MCF 10A (cell line): Measurements from ENCODE around the gene FIGN. TPM values are rescaled to one million over a fixed set of nuclear protein-coding genes. Genes with fewer than 3 reads are reported as not detected.

Source experiments
- BruUV-seq: library from RNA; stranded (reverse); fragments of 400-500 nt; replicated peaks from 2 replicates; lab custom pipeline; 2021; lab: Mats Ljungman, UMichigan
- CTCF ChIA-PET: fragments of 300-600 bp; sonication (Branson Sonifier 250); formaldehyde crosslinking; extraction: SDS; loops from one replicate; lab custom pipeline; 2021; ENCODE audit warnings: antibody characterized with exemption, inconsistent platforms; lab: Yijun Ruan, JAX
- POLR2A ChIA-PET: fragments of 300-600, 350-650 bp; sonication (Branson Sonifier 250); formaldehyde crosslinking; extraction: SDS; loops from one replicate; lab custom pipeline; 2020; ENCODE audit warnings: antibody characterized with exemption, inconsistent platforms; lab: Yijun Ruan, JAX
- DNase-seq: peaks from one replicate; pipeline ENCODE4 v3.0.0-alpha.2; 2018; ENCODE audit not compliant: unreplicated experiment
- H3K27ac Mint-ChIP-seq: one replicate; pipeline ENCODE4 v1.8.0; 2022; ENCODE audit warnings: mild to moderate bottlenecking, low read depth, mixed read lengths; ENCODE audit not compliant: unreplicated experiment
- H3K27me3 Mint-ChIP-seq: one replicate; pipeline ENCODE4 v1.8.0; 2022; ENCODE audit warnings: mixed read lengths; ENCODE audit not compliant: insufficient read depth, unreplicated experiment
- H3K36me3 Mint-ChIP-seq: one replicate; pipeline ENCODE4 v1.8.0; 2022; ENCODE audit warnings: mild to moderate bottlenecking, moderate library complexity, mixed read lengths; ENCODE audit not compliant: insufficient read depth, unreplicated experiment
- H3K4me1 Mint-ChIP-seq: one replicate; pipeline ENCODE4 v1.8.0; 2022; ENCODE audit warnings: mixed read lengths; ENCODE audit not compliant: insufficient read depth, unreplicated experiment
- H3K4me3 Mint-ChIP-seq: one replicate; pipeline ENCODE4 v1.8.0; 2022; ENCODE audit warnings: mild to moderate bottlenecking, moderate library complexity, mixed read lengths; ENCODE audit not compliant: unreplicated experiment
- H3K9me3 Mint-ChIP-seq: one replicate; pipeline ENCODE4 v1.8.0; 2022; ENCODE audit warnings: mixed read lengths; ENCODE audit not compliant: unreplicated experiment
- CTCF ChIP-seq: fragments of 200-600 bp; IDR thresholded peaks from one replicate; pipeline ENCODE4 v1.8.0; 2022; ENCODE audit warnings: antibody characterized with exemption, mild to moderate bottlenecking; ENCODE audit not compliant: unreplicated experiment
- intact Hi-C: fragments of 100-400 bp; cut with micrococcal nuclease; formaldehyde crosslinking; loops from 2 replicates; pipeline ENCODE4 v1.14.1; 2022
- total RNA-seq: library from RNA; stranded (reverse); gene quantifications from 2 replicates; pipeline ENCODE4 v1.2.3, GENCODE V29; 2022

The FIGN gene
- total RNA-seq, 1 experiment from 2014 or later: 11.7 TPM

- H3K36me3 Mint-ChIP-seq: peaks cover 10% of the 10 kb centered on the region
- H3K4me1 Mint-ChIP-seq: peaks cover 22% of the 10 kb centered on the region
- CTCF ChIA-PET: interaction anchor here (0.6 to 0.9 kb wide), 6 partner anchors 14 to 393 kb away, joined by 3 to 9 read pairs (median 4); no protein-coding TSS in a partner anchor
- intact Hi-C loops: loop anchor here (2.0 to 10.0 kb wide), 8 partner anchors 45 to 698 kb away; no protein-coding TSS in a partner anchor
- POLR2A ChIA-PET: interaction anchor here (0.9 to 3.4 kb wide), 6 partner anchors 10 to 311 kb away, joined by 3 to 29 read pairs (median 7); no protein-coding TSS in a partner anchor
- H3K9me3 Mint-ChIP-seq: no peaks in the 10 kb centered on the region
- no peak for DNase-seq
- TF ChIP-seq CTCF: no peak
- H3K27me3 Mint-ChIP-seq: no peaks in the 10 kb centered on the region
- H3K27ac Mint-ChIP-seq: peak overlapping the region; percentile 95
- BruUV-seq: no TSS peak
- H3K4me3 Mint-ChIP-seq: peak overlapping the region; percentile 86
Observed at GRCh38 chr2:163733956-163734355, 1.9 kb downstream of the FIGN start.

- ChIA-PET POLR2A (interaction anchor here (0.6 to 3.4 kb wide), 9 partner anchors 9 to 311 kb away, joined by 3 to 24 read pairs (median 3); no protein-coding TSS in a partner anchor), CTCF (interaction anchor here (0.6 to 1.7 kb wide), 12 partner anchors 9 to 827 kb away, joined by 3 to 9 read pairs (median 4); no protein-coding TSS in a partner anchor)
- peaks cover 10% of the 10 kb centered on the region for H3K36me3 Mint-ChIP-seq
- peak overlapping the region; percentile 86 for H3K4me3 Mint-ChIP-seq
- intact Hi-C loops: loop anchor here (5.0 to 10.0 kb wide), 5 partner anchors 51 to 699 kb away; no protein-coding TSS in a partner anchor
- no peaks in the 10 kb centered on the region for H3K27me3 Mint-ChIP-seq
- peaks cover 22% of the 10 kb centered on the region for H3K4me1 Mint-ChIP-seq
- H3K9me3 Mint-ChIP-seq: no peaks in the 10 kb centered on the region
- BruUV-seq: no TSS peak
- DNase-seq: peak; percentile 47
- TF ChIP-seq CTCF: no peak
- H3K27ac Mint-ChIP-seq: peak overlapping the region; percentile 95
Observed at GRCh38 chr2:163733301-163733938, 2.4 kb downstream of the FIGN start.

GRCh38 chr2:163732727-163733126, 3.1 kb downstream of the FIGN start:
- Mint-ChIP-seq H3K27ac (peak overlapping the region; percentile 95), H3K36me3 (peaks cover 10% of the 10 kb centered on the region), H3K9me3 (no peaks in the 10 kb centered on the region), H3K27me3 (no peaks in the 10 kb centered on the region), H3K4me1 (peaks cover 22% of the 10 kb centered on the region), H3K4me3 (peak overlapping the region; percentile 86)
- DNase-seq: peak; percentile 28
- ChIA-PET POLR2A (interaction anchor here (0.5 to 3.4 kb wide), 12 partner anchors 9 to 321 kb away, joined by 3 to 24 read pairs (median 3); no protein-coding TSS in a partner anchor), CTCF (interaction anchor here (0.6 to 1.7 kb wide), 6 partner anchors 9 to 828 kb away, joined by 3 to 5 read pairs (median 4); no protein-coding TSS in a partner anchor)
- intact Hi-C loops: loop anchor here (5.0 to 10.0 kb wide), 5 partner anchors 50 to 700 kb away; no protein-coding TSS in a partner anchor
- no peak for TF ChIP-seq CTCF
- BruUV-seq: no TSS peak

- peaks cover 10% of the 10 kb centered on the region for H3K36me3 Mint-ChIP-seq
- no TSS peak for BruUV-seq
- intact Hi-C loops: loop anchor here (5.0 to 10.0 kb wide), 5 partner anchors 49 to 701 kb away; no protein-coding TSS in a partner anchor
- no peak for TF ChIP-seq CTCF
- DNase-seq: peak; percentile 16
- ChIA-PET POLR2A (interaction anchor here (0.5 to 1.3 kb wide), 12 partner anchors 8 to 260 kb away, joined by 3 to 8 read pairs (median 3); no protein-coding TSS in a partner anchor), CTCF (interaction anchor here (0.6 to 1.7 kb wide), 3 partner anchors 54 to 231 kb away, joined by 3 to 4 read pairs (median 4); no protein-coding TSS in a partner anchor)
- H3K27ac Mint-ChIP-seq: peak overlapping the region; percentile 95
- no peaks in the 10 kb centered on the region for H3K27me3 Mint-ChIP-seq
- peaks cover 22% of the 10 kb centered on the region for H3K4me1 Mint-ChIP-seq
- no peaks in the 10 kb centered on the region for H3K9me3 Mint-ChIP-seq
- H3K4me3 Mint-ChIP-seq: peak overlapping the region; percentile 86
Observed at GRCh38 chr2:163731735-163732134, 4.1 kb downstream of the FIGN start.
